Thoracic aorta (tissue), 2 donors: Measurements from ENCODE around the gene COL13A1. TPM values are rescaled to one million over a fixed set of nuclear protein-coding genes. Genes with fewer than 3 reads are reported as not detected.

Source experiments
- ATAC-seq: fragments of 150-250 bp; one replicate; pipeline ENCODE4 v1.8.0; 2017; ENCODE audit warnings: low read depth; ENCODE audit not compliant: insufficient number of reproducible peaks, low FRiP score
- DNase-seq: peaks from one replicate; pipeline ENCODE4 v3.0.0-alpha.2; 2020; ENCODE audit warnings: low spot score
- H3K27ac ChIP-seq, 2 donors: fragments of 200-600 bp; sonication (generic); 1 replicate in 1 of 2; 2 replicates in 1 of 2; pipeline ENCODE4 v1.5.1; 2016; ENCODE audit warnings: mild to moderate bottlenecking in 2 of 2, moderate library complexity in 2 of 2
- H3K27me3 ChIP-seq: fragments of 200-600 bp; sonication (generic); replicated peaks from 2 replicates; pipeline ENCODE4 v1.6.0; 2016; ENCODE audit warnings: mild to moderate bottlenecking; ENCODE audit not compliant: insufficient read depth
- H3K36me3 ChIP-seq: fragments of 200-600 bp; sonication (generic); one replicate; pipeline ENCODE4 v1.5.1; 2016
- H3K4me1 ChIP-seq, 2 donors: fragments of 200-600 bp; sonication (generic); 1 replicate in 1 of 2; 2 replicates in 1 of 2; pipeline versions ENCODE4 v1.5.1 to v1.6.0; 2016; ENCODE audit warnings: low read depth in 2 of 2, mild to moderate bottlenecking in 1 of 2; ENCODE audit not compliant: control insufficient read depth in 1 of 2
- H3K4me3 ChIP-seq: fragments of 200-600 bp; sonication (generic); 2 replicates; pipeline ENCODE4 v1.5.1; 2016; ENCODE audit warnings: mild to moderate bottlenecking
- H3K9me3 ChIP-seq: fragments of 200-600 bp; sonication (generic); 2 replicates; pipeline ENCODE4 v1.5.1; 2016
- total RNA-seq, 2 donors: library from RNA; depleted of rRNA; stranded (reverse); fragments of >200 nt; gene quantifications; one replicate each; pipeline versions ENCODE4 v1.1.0 to v1.2.3, GENCODE V29; 2016
- TF ChIP-seq, protein P1 (sequence below): fragments of 200-600 bp; sonication (generic); IDR thresholded peaks from one replicate; pipeline ENCODE4 v1.5.1; 2019; ENCODE audit warnings: antibody characterized with exemption

Gene COL13A1
- total RNA-seq, 2 donors from 2014 or later: 23.1 to 34.1 TPM

DNA sequence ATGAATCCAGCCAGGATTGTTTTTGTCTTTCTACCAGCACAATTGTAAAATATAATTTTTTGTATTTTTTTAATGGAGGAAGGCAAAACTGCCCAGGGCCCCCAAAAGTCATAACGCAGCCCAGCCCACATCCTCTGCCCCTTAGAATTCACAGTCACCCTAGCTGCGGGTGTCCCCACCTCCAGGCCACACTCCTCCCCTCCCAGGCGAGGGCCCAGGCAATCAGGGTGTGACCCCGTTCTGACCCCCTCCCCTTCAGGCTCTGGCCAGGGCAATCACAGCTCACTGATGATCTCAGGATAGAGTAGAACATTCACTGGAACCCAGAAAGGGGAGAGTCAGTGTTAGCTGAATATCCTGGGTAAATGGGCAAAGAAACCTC is 158.9 kb downstream of the COL13A1 start:
- no peak overlapping the region for H3K4me3 ChIP-seq
- H3K27me3 ChIP-seq: no peaks in the 10 kb centered on the region
- TF ChIP-seq, protein P1, sequence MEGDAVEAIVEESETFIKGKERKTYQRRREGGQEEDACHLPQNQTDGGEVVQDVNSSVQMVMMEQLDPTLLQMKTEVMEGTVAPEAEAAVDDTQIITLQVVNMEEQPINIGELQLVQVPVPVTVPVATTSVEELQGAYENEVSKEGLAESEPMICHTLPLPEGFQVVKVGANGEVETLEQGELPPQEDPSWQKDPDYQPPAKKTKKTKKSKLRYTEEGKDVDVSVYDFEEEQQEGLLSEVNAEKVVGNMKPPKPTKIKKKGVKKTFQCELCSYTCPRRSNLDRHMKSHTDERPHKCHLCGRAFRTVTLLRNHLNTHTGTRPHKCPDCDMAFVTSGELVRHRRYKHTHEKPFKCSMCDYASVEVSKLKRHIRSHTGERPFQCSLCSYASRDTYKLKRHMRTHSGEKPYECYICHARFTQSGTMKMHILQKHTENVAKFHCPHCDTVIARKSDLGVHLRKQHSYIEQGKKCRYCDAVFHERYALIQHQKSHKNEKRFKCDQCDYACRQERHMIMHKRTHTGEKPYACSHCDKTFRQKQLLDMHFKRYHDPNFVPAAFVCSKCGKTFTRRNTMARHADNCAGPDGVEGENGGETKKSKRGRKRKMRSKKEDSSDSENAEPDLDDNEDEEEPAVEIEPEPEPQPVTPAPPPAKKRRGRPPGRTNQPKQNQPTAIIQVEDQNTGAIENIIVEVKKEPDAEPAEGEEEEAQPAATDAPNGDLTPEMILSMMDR: no peak
- no peaks in the 10 kb centered on the region for H3K36me3 ChIP-seq
- no peaks in the 10 kb centered on the region for H3K9me3 ChIP-seq
- ATAC-seq: no peak
- H3K27ac ChIP-seq: no peak overlapping the region
- peaks cover 0 to under 1% of the 10 kb centered on the region in 2 donors for H3K4me1 ChIP-seq
- DNase-seq: no peak

DNA sequence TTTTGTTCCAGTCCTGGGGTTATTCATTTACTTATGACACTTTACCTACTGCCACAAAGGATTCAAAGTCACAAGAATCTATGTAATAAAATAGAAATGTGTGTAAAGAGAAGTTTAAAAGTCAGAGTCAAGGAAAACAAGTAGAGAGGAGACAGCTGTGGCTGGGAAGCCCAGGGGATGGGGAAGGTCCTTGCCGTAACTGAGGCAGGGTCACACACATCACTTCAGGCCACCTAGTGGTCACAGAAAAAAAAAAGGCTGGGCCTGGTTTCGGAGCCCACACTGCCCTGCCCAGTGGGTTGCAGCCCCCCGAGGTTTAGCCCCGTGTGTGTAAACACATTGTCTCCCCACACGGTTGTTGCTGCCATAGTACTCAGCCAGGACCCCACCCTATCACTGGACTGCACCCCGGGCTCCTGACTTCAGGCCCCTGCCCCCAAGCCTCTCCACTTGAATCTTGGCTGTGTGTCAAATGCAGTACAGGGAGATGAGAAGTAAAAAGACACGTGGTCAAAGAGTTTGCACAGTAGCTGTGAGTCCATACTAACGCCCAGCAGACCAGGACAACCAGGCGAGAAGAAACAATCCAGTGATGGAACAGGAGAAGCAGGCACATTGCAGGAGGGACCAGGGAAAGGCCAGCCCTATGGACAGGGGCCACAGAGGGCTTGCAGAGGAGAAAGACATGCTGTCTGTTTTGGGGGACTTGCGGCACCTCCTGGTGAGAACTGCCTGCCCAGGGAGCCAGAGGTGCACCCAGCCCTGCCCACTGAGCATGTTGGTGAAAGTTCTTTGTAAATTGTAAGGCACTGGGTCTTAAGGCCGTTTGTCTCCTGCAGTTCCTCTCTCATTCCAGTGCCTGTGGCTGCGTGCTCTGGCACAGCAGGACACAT is 159.5 kb downstream of the COL13A1 start:
- Histone ChIP-seq H3K4me1 (peaks cover 3 to 6% of the 10 kb centered on the region in 2 donors), H3K9me3 (no peaks in the 10 kb centered on the region), H3K27ac (no peak overlapping the region), H3K4me3 (no peak overlapping the region), H3K36me3 (no peaks in the 10 kb centered on the region), H3K27me3 (no peaks in the 10 kb centered on the region)
- ATAC-seq: no peak
- no peak for DNase-seq
- TF ChIP-seq, protein P1: no peak

DNA sequence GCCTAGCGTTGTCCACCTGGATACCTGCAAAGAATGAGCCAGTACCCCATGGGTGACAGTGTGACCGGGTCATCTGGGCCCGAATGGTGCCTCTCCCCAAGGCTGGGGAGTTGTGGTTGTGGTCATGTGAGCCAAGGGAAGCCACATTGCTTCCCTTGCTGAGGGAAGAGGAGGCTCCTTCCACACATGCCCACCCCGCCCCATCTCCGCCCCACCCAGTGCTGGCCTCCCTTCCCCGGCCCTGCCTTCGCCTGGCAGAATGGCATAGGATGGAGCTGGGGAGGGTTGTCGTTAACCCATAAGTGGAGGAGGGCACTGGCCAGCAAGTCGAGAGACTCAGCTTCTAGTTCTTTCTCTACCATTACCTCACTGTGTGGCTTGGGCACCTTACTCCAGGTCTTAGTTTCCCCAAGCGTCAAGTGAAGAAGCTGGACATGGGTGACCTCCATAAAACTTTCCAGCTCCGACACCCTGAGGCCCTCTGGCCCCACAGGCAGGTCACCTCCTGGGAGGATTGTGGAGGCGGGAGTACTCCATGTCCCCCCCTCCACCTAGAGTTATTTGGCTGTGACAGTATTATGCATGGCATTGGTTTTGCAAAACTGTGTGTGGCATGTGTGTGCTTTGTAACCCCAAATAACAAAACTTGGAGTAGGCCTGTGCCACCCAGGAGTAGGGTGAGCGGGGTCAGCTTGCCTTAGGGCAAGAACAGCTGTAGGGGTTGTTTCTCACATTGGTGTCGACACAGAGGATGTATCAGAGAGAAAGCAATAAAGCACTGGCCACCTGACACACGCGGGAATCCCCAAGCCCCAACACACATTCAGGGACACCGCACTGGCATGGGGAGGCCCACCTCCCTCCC is 160.4 kb downstream of the COL13A1 start:
- Histone ChIP-seq H3K27me3 (no peaks in the 10 kb centered on the region), H3K27ac (no peak overlapping the region), H3K4me3 (no peak overlapping the region), H3K4me1 (peaks cover 4 to 8% of the 10 kb centered on the region in 2 donors), H3K9me3 (no peaks in the 10 kb centered on the region), H3K36me3 (no peaks in the 10 kb centered on the region)
- ATAC-seq (no peak), DNase-seq (no peak)
- TF ChIP-seq, protein P1: no peak

DNA sequence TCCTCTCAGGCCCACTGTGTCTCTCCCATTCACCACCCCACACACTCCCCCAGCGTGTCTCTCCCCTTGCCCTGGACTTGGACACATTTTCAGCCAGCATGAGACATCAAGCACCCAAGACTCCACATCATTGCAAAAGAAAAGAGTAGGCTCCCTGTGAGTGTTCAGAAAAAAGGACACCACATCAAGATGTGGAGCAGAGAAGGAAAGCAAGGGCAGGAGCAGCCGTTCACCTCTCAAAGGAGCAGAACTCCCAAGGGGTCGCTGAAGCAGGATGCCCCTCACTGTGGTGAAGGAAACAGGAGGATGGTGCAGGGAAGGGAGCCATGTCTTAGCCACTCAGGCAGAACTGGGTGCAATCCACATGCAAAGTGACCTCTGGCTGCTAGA is 161.0 kb downstream of the COL13A1 start:
- Histone ChIP-seq H3K27me3 (no peaks in the 10 kb centered on the region), H3K27ac (no peak overlapping the region), H3K4me1 (peaks cover 4 to 8% of the 10 kb centered on the region in 2 donors), H3K4me3 (no peak overlapping the region), H3K36me3 (no peaks in the 10 kb centered on the region), H3K9me3 (no peaks in the 10 kb centered on the region)
- DNase-seq (no peak), ATAC-seq (no peak)
- TF ChIP-seq, protein P1: no peak
